Neutrophil (primary cell): ENCODE data around the gene BIN1.

Source experiments
- H3K27ac ChIP-seq: fragments of 200-600 bp; sonication (generic); 2 replicates; pipeline ENCODE4 v1.5.1; 2016; ENCODE audit warnings: mild to moderate bottlenecking, moderate library complexity
- H3K27me3 ChIP-seq: fragments of 200-600 bp; sonication (generic); 2 replicates; pipeline ENCODE4 v1.6.0; 2016; ENCODE audit warnings: mild to moderate bottlenecking
- H3K36me3 ChIP-seq: fragments of 200-600 bp; sonication (generic); 2 replicates; pipeline ENCODE4 v1.5.1; 2017
- H3K4me1 ChIP-seq, 2 experiments: fragments of 200-600 bp in 1 of 2; sonication (generic) in 1 of 2; 1 replicate in 1 of 2; 2 replicates in 1 of 2; pipeline versions ENCODE4 v1.5.1 to v1.6.1; 2013 to 2016; ENCODE audit warnings: low read depth in 1 of 2, low read length in 1 of 2, mild to moderate bottlenecking in 1 of 2, moderate library complexity in 1 of 2; ENCODE audit not compliant: control insufficient read depth in 1 of 2, insufficient read depth in 1 of 2
- H3K4me3 ChIP-seq, 2 experiments: fragments of 200-600 bp in 1 of 2; sonication (generic) in 1 of 2; 1 replicate in 1 of 2; 2 replicates in 1 of 2; pipeline ENCODE4 v1.5.1; 2013 to 2016; ENCODE audit warnings: low read depth in 1 of 2, low read length in 1 of 2, mild to moderate bottlenecking in 1 of 2, moderate library complexity in 1 of 2
- H3K9me3 ChIP-seq: fragments of 200-600 bp; sonication (generic); 2 replicates; pipeline ENCODE4 v1.5.1; 2016
- CTCF ChIP-seq: fragments of 200-600 bp; sonication (generic); IDR thresholded peaks from 2 replicates; pipeline ENCODE4 v1.5.1; 2016; ENCODE audit warnings: antibody characterized with exemption

Gene BIN1

GRCh38 chr2:127074358-127074757 is 32.6 kb downstream of the BIN1 start:
- TF ChIP-seq CTCF: no peak
- H3K27ac ChIP-seq: no peak overlapping the region
- H3K27me3 ChIP-seq: no peaks in the 10 kb centered on the region
- no peaks in the 10 kb centered on the region for H3K36me3 ChIP-seq
- H3K9me3 ChIP-seq: no peaks in the 10 kb centered on the region
- H3K4me3 ChIP-seq: no peak overlapping the region
- no peaks in the 10 kb centered on the region for H3K4me1 ChIP-seq

GRCh38 chr2:127072970-127073369 is 34.0 kb downstream of the BIN1 start:
- Histone ChIP-seq H3K4me3 (no peak overlapping the region), H3K9me3 (no peaks in the 10 kb centered on the region), H3K27me3 (no peaks in the 10 kb centered on the region), H3K4me1 (no peaks in the 10 kb centered on the region), H3K36me3 (no peaks in the 10 kb centered on the region), H3K27ac (no peak overlapping the region)
- TF ChIP-seq CTCF: no peak

GRCh38 chr2:127072396-127072795 is 34.6 kb downstream of the BIN1 start:
- Histone ChIP-seq H3K36me3 (no peaks in the 10 kb centered on the region), H3K27me3 (no peaks in the 10 kb centered on the region), H3K4me3 (no peak overlapping the region), H3K9me3 (no peaks in the 10 kb centered on the region), H3K4me1 (no peaks in the 10 kb centered on the region), H3K27ac (no peak overlapping the region)
- no peak for TF ChIP-seq CTCF

- TF ChIP-seq CTCF: no peak
- no peaks in the 10 kb centered on the region for H3K27me3 ChIP-seq
- no peak overlapping the region for H3K27ac ChIP-seq
- H3K9me3 ChIP-seq: no peaks in the 10 kb centered on the region
- no peak overlapping the region for H3K4me3 ChIP-seq
- no peaks in the 10 kb centered on the region for H3K36me3 ChIP-seq
- H3K4me1 ChIP-seq: no peaks in the 10 kb centered on the region
Observed at GRCh38 chr2:127071901-127072328, 35.0 kb downstream of the BIN1 start.

- no peaks in the 10 kb centered on the region for H3K27me3 ChIP-seq
- no peak overlapping the region for H3K27ac ChIP-seq
- no peak overlapping the region for H3K4me3 ChIP-seq
- no peak for TF ChIP-seq CTCF
- H3K36me3 ChIP-seq: no peaks in the 10 kb centered on the region
- no peaks in the 10 kb centered on the region for H3K9me3 ChIP-seq
- no peaks in the 10 kb centered on the region for H3K4me1 ChIP-seq
Observed at GRCh38 chr2:127070221-127070620, 36.7 kb downstream of the BIN1 start.

- Histone ChIP-seq H3K4me3 (no peak overlapping the region), H3K27me3 (no peaks in the 10 kb centered on the region), H3K9me3 (no peaks in the 10 kb centered on the region), H3K4me1 (peaks cover 0 to 6% of the 10 kb centered on the region in 2 experiments), H3K36me3 (no peaks in the 10 kb centered on the region), H3K27ac (no peak overlapping the region)
- no peak for TF ChIP-seq CTCF
Observed at GRCh38 chr2:127069536-127069935, 37.4 kb downstream of the BIN1 start.
